GM19455 (cell line): ENCODE results near the gene FCRL2.

Experiments used
- ATAC-seq: cut with Tn5 transposase; IDR thresholded peaks from one replicate; pipeline ENCODE4 v1.9.1; 2021; ENCODE audit not compliant: unreplicated experiment

Gene FCRL2

GRCh38 chr1:157776971-157777391 is at the start of gene FCRL2:
TSS of gene FCRL2 (minus strand) at chr1:157777132. CDS start at chr1:157777073, 59 bp downstream.
- no peak for ATAC-seq

DNA sequence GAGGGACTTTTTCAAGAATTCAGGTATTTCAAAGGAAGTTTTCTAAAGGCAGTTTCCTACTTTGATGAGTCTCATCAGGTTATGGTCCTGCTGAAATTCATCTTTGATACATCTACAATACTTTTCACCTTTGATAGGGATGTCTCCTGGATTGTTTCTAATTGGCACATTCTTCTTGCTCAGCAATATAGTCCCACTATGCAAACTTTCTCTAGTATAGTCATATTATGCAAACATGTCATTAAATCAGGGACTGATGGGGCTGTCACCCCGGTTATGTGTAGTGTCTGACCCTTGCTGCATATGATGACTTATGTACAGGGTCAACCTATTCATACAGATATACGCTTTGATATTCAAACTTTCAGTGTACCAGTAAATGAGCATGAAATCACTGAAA is 43.4 kb upstream of the FCRL2 start:
- no peak for ATAC-seq

DNA sequence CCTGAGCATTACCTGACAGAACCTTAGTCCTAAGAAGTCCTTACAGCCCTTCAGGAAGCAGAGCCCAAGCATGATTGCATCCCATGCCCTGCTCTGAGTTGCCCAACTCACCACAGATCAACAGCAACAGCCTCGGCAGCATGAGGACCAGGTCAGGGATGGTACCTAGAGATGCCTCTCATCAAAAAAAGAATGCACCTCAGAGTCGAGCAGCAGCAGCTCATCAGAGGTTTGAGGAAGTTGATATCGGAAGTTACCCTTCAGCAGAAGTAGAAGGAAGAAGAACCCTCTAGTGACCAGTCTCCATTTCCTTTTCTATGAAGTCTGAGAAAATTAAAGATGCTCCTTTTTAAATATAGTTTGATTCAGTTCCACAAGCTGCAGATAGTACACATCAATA is 43.0 kb upstream of the FCRL2 start, which contains the start of gene FCRL1:
Gene FCRL1, minus strand, starts transcription at position 225 of the 400 bp plus-strand sequence. Its CDS starts 83 bp downstream, at position 142.
- no peak for ATAC-seq

GRCh38 chr1:157819215-157819614 is 42.3 kb upstream of the FCRL2 start:
- ATAC-seq, result no peak

GRCh38 chr1:157813269-157813668 is 36.3 kb upstream of the FCRL2 start:
- ATAC-seq, result no peak

DNA sequence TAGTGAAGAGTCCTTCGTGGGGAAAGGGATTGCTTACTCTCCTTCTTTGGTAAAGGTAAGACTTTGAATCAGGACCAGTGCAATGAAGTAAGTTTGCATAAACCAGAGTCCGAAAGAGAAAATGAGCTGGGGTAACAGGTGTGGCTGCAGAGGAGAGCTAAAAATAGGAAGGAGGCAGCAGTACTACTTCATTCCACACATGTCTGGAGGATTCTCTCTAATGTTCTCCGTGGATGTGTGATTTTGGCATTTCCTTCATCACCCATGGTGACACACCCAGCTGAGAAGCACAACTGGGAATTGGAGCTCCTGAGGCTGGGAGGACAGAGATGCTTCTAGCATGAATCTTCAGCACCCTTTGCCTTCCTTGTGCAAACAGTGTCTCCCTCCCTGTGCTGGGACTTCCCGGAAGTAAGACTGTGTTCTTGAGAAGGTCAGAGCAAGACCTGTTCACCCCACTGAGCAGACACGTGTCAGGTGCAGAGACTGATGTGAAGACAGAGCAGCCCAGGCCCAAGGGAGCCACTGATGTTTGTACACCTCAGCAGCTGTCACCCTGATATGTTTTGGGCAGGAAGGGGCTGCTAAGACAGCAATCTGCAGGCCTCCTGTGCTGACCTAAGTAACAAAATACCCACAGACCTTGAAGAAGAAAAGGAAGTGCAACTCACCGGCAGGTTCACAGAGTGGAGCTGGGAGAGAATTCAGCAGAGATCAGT is 29.7 kb upstream of the FCRL2 start:
- ATAC-seq, result peak; percentile 92

DNA sequence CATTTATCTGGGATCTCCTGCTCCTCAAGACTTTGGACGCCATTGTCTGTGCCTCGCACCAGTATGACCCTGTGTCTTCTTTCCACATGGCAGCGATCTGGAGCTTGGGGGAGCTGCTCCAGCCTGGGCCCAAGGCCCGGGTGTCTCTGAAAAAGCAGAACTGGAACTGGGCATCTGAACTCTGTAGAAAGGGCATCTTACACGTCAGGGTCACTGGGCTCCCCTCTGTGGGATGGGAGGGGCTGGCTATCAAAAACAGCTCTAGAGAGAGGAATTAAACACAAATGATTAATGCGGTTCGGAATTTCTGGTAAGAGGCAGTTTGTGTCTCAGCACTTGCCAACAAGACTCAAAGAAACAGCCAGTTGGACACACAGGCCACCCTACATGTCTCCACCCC is 26.9 kb upstream of the FCRL2 start:
- ATAC-seq, result no peak

- ATAC-seq, result no peak
These were observed 23.1 kb upstream of the FCRL2 start for GRCh38 chr1:157799996-157800395.

DNA sequence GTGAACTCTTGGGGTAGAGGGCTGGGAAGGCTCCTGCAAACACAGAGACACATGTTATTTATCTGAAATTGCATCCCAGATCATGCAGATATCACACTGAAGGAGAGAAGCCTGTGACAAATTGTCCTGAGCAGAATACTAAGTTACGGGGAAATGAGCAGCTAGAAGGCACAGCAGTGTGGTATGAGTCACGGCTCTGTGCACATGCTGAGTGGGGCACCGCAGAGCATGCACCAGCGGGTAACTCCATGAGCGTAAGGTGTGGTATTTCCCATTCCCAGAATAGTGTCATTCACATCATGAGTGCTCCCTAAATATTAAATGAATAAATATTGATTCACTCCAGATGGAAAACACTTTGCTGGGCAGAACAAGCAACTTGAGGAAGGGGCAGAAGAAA is 21.3 kb upstream of the FCRL2 start:
- ATAC-seq, result no peak

DNA sequence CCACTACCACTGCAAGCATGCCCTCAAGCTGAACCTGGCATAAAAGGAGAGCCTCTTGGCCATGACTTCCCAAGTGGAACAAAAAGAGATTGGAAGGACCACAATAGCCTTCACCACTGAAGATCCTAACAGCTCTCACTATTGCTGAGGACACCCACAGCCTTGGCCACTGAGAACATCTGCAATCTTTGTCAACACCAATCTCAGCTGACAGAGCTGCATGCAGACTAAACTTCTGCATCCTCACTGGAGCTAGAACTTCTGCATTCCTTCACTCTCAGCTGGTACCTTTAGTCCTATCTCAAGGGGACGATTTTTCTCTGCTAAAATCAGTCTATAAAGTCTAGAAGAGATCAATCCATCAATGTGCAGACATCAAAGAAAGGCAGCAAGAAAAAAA is 8.3 kb upstream of the FCRL2 start:
- ATAC-seq, result no peak

GRCh38 chr1:157784801-157785200 is 7.9 kb upstream of the FCRL2 start:
- ATAC-seq, result no peak

DNA sequence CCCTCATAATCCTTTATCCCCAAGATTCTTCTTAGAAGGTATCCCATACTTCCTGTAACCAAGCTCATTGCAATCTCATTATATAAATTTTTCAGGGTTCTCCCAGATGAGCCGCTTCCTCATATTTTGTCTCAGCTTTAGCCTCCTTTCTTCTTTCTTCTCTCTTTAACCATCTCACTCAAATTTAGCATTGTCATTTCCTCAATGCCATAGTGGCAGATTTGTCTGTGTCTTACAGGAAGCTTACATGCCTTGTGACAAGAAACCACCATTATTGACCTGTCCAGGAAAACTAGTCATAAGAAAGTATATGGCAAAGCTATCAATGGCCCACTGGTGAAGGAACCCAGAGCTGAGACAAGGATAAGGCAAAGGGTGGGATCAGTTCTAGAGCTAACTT is 6.0 kb upstream of the FCRL2 start:
- ATAC-seq, result no peak

DNA sequence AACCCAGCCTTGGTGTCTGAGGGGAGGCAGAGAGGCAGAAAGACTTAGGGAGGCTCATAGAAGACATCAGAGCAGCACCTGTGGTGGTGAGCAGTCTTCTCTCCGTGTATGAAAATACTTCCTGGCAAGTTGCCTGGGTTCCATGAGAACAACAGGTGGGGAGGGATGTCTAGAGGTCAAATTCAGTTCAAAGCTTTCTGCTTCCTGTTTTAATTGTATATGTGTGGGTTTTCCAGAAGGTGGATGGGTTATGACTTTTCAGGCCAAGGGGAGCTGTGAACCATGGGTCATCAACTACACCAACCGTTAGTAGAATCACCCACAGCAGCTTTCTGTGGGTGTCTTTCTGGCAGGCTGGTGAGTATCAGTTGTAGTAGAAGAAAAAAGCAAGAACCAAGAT is 4.1 kb upstream of the FCRL2 start:
- peak; percentile 69 for ATAC-seq

DNA sequence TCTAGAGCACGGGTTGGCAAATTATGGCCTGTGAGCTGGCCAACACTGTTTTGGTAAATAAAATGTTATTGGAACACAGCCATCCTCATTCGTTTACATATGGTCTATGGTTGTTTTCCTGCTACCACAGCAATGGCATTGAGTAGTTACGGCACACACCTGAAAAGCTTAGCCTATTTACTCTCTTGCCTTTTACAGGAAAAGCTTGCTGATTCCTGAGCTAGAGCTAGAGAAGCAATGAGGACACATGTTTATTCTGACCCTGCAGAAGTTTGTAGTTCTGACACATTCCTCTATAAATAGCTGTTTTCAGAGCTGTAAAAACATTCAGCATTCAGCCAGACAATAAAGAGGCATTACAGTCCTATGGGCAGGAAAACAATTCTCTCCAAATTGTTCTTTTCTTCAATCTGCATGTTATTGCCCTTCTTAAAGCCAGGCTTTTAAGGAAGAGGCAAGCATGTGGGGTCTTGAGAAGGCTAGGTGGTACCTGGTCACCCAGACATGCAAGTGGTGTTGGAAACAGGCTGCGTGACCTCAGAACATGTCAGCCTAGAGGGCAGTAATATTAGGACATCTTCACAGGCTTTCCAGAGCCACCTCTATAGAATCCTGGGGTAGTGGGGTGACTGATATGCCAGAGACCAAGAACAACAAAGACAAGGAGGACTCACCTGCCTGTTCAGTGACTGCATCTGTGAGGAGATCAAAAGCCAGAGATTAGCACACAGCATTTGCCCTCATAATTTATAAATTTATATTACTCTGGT is 1.6 kb downstream of the FCRL2 start:
- no peak for ATAC-seq

- ATAC-seq, result no peak
These were observed 2.5 kb downstream of the FCRL2 start for GRCh38 chr1:157774412-157774811.

DNA sequence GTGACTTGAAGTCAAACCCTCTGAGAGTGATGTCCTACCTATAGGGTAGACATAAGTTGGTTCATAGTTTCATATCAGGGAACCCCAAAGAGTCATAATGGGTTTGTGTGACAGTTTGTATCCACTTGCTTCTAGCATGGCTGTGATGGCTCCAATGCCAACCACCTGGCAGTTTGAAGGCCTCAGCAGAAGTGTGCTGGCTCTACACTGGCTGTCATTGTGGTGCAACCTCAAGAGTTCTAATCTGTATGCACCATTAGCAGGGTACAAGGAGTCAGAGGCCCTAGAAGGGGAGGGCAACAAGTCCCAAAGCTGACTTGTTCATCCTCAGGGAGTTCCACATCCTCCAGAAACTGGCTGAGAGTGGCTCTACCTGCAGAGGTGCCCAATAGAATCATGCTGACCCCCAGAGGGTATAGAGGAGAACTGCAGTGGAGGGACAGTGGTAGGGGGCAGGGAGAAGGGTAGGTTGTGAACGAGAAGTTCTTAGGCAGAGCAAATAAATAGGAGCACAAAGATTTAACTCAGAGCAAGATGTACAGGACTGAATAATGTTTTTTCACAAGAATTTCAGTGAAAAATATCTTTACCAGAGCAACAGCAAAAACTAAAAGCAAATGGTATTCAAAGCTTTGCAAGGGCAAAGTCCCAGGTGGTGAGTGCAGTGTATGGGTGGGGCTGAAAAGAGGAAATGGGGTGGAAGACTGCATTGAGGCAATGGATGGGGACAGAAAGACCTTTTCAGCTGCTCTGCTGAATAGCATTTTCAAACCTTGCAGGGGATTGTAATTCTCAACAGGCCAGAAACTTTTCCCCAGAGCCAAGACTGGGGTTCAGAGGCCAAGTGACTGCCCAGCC is 3.2 kb downstream of the FCRL2 start:
- ATAC-seq, result peak; percentile 54

DNA sequence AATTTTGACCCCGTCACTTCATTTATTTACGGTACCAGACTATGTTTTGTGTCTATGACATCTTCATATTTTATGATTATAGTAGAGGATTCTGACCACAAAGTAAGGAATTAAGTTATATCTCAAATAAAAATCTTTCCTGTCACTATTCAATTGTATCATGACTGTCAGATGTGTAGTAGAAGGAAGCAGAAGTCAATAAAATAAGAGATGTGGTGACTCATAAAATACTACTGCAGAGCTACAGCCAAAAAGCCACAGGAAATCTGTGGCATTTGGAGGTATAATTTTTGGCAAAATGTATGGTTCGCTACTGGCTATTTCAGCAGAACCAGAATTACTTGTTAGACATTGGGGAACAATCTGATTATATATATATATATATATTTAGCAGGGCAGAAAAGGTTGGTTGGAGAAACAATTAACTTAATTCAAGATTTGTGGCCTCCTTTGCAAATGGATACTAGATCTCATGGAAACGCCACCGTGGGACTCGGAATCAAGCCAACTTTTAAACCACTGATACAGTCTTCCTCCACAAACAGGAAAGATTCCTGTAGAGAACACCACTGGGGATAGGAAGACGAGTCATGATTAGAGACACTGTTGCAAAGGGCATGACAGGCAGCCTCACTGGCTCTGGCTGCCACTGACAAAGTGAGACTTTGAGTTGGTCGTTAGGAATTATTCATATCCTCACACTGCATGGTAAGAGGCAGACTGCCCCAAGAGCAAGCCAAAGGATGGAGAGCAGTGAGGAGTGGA is 5.1 kb downstream of the FCRL2 start:
- no peak for ATAC-seq

DNA sequence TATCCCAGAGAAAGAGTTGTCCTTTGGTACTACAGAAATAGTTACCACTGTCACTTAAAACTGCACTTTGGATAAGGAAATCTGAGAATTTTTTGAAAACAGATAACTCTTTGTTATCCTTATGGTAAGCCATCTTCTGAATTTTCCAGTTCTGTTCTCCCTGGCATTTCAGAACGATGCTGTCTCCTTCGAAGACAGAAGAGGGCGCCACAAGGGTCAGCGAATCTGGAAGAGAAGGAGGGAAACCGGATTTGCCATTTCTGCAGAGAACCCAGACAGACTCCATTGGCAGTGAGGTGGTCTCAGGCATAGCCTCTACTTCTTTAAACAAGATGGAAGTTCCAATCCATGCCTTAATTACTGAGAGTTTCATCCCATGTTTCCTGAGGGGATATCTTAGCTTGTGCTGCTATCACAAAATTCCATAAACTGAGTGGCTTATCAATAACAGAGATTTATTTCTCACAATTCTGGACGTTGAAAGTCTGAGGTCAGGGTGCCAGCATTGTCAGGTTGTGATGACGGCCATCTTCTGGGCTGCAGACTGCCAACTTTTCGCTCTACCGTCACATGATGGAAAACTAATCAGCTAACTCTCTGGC is 6.4 kb downstream of the FCRL2 start:
- no peak for ATAC-seq

DNA sequence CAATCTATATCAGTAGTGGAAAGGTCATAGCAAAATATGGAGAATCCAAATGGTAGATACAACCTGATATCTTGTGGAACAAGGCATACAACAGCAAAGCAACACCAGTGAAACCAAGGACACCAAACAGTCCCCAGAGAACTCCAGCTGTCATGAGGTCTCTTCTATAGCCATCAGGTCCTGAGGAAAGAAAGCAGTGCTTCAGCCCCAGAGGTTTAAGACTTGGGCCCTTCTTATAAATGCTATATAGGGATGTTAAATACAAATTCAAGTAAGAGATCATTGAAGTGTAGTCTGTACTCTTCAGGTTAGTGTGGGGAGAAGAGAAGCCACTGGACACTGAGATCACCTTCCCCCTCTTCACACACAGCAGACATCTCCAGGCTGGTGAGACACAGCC is 10.1 kb downstream of the FCRL2 start:
- no peak for ATAC-seq

DNA sequence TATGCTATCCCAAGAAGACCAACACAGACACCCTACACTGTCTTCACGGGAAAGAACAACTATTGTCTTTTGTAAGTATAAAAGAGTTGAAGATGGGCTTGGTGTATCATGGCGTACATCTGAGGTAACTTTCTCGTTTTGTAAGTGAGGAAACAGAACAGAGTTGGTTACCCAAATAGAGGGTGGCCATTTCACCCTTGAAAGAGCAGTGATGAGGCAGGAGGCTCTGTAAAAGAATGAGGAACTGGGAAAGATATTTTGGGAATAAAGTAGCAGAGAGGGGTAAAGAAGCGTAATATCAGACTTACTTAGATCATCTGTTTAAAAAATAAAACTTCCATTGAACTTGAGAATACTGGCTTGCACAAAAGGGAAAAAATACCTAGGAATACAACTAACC is 18.9 kb downstream of the FCRL2 start:
- ATAC-seq, result no peak
